ENCODE data around the gene DHX36. TPM values are rescaled to one million over a fixed set of nuclear protein-coding genes. Genes with fewer than 3 reads are reported as not detected.

Gene DHX36
- polyA plus RNA-seq, 3 donors = 4.7 to 31.5 (median 5.7) TPM

DNA sequence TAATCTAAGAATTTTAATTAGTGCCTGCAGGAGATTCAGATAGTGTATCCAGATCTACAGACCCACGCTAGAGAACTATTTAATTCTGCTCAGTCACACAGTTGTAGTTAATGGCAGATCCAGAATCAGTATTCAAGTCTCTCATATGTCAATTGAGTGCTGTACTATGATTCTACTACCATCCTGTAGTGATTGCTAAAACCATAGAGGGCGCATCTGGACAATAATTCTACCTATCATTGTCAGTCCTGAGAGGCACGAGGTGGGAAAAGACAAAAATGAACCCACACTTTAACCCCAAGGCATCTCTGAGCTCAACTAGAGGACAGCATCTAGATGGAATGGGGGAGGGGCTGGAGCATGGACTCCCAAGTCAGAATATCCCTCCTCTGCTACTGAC lies 22.7 kb downstream of the DHX36 start:
- Mint-ChIP-seq H3K4me3 (no peak overlapping the region), H3K9me3 (no peaks in the 10 kb centered on the region), H3K4me1 (no peaks in the 10 kb centered on the region), H3K27me3 (ENCODE audit: low read depth in 3 of 3) (no peaks in the 10 kb centered on the region), H3K27ac (no peak overlapping the region), H3K36me3 (peaks cover 78 to 94% of the 10 kb centered on the region in 2 donors)
- Histone ChIP-seq H3K79me2 (ENCODE audit: insufficient read depth, low read length) (no peaks in the 10 kb centered on the region), H3K27me3 (ENCODE audit: control insufficient read depth in 2 of 2, insufficient read depth in 2 of 2, low read length in 2 of 2) (no peaks in the 10 kb centered on the region), H3K4me2 (replicated peaks; ENCODE audit: extremely low read depth, low read length, poor library complexity, severe bottlenecking) (no peak overlapping the region), H2AFZ (ENCODE audit: insufficient read depth, low read depth, low read length, poor library complexity, severe bottlenecking) (no peak overlapping the region), H3K36me3 (replicated peaks in 1 of 2; ENCODE audit: control insufficient read depth in 1 of 2, insufficient read depth in 2 of 2, low read length in 2 of 2) (peaks cover 98 to 99% of the 10 kb centered on the region in 2 donors), H3K9me3 (replicated peaks in 1 of 2; ENCODE audit: control insufficient read depth in 1 of 2, insufficient read depth in 1 of 2, low read length in 2 of 2) (no peaks in the 10 kb centered on the region), H3K4me3 (replicated peaks in 1 of 3; ENCODE audit: low read depth in 2 of 3, low read length in 3 of 3) (no peak overlapping the region), H3K9ac (ENCODE audit: insufficient read depth, low read length, poor library complexity, severe bottlenecking) (no peak overlapping the region), H3K27ac (ENCODE audit: low read depth in 1 of 2, low read length in 2 of 2) (no peak overlapping the region), H3K4me1 (ENCODE audit: control insufficient read depth in 1 of 2, insufficient read depth in 2 of 2, low read length in 2 of 2) (no peaks in the 10 kb centered on the region), H4K20me1 (ENCODE audit: insufficient read depth, low read length) (no peaks in the 10 kb centered on the region)
- intact Hi-C loops (cut with micrococcal nuclease) = no loop called here
- TF ChIP-seq, protein P1, sequence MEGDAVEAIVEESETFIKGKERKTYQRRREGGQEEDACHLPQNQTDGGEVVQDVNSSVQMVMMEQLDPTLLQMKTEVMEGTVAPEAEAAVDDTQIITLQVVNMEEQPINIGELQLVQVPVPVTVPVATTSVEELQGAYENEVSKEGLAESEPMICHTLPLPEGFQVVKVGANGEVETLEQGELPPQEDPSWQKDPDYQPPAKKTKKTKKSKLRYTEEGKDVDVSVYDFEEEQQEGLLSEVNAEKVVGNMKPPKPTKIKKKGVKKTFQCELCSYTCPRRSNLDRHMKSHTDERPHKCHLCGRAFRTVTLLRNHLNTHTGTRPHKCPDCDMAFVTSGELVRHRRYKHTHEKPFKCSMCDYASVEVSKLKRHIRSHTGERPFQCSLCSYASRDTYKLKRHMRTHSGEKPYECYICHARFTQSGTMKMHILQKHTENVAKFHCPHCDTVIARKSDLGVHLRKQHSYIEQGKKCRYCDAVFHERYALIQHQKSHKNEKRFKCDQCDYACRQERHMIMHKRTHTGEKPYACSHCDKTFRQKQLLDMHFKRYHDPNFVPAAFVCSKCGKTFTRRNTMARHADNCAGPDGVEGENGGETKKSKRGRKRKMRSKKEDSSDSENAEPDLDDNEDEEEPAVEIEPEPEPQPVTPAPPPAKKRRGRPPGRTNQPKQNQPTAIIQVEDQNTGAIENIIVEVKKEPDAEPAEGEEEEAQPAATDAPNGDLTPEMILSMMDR (IDR thresholded peaks at IDR 0.05) = no peak
- WGBS (ENCODE audit: insufficient coverage) = no CpG with 5 or more reads among the region's 3 CpGs
- DNase-seq = no peak

DNA sequence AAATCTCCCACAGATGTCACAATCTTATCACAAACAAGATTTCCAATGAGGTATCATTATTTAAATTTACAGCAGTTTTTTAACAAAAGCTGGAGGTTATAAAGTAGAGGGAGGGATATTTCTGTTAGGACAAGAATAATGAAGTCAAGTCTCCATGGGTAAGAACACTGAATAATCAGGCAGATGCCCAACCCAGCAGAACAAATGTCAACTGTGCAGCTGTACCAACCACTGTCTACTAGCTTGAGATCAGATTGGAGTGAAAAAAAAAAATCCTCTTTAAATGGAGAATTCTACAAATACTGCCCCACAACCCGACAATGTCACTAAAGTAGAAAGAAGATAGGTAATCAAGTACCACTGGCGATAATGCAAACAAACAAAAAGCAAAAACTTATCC lies 30.3 kb downstream of the DHX36 start:
- Histone ChIP-seq H3K79me2 (ENCODE audit: insufficient read depth, low read length) (no peaks in the 10 kb centered on the region), H3K4me2 (replicated peaks; ENCODE audit: extremely low read depth, low read length, poor library complexity, severe bottlenecking) (no peak overlapping the region), H3K9me3 (replicated peaks in 1 of 2; ENCODE audit: control insufficient read depth in 1 of 2, insufficient read depth in 1 of 2, low read length in 2 of 2) (no peaks in the 10 kb centered on the region), H4K20me1 (ENCODE audit: insufficient read depth, low read length) (no peaks in the 10 kb centered on the region), H3K4me3 (replicated peaks in 1 of 3; ENCODE audit: low read depth in 2 of 3, low read length in 3 of 3) (no peak overlapping the region), H3K27ac (ENCODE audit: low read depth in 1 of 2, low read length in 2 of 2) (no peak overlapping the region), H3K9ac (ENCODE audit: insufficient read depth, low read length, poor library complexity, severe bottlenecking) (no peak overlapping the region), H3K4me1 (ENCODE audit: control insufficient read depth in 1 of 2, insufficient read depth in 2 of 2, low read length in 2 of 2) (no peaks in the 10 kb centered on the region), H2AFZ (ENCODE audit: insufficient read depth, low read depth, low read length, poor library complexity, severe bottlenecking) (no peak overlapping the region), H3K36me3 (replicated peaks in 1 of 2; ENCODE audit: control insufficient read depth in 1 of 2, insufficient read depth in 2 of 2, low read length in 2 of 2) (peaks cover 86 to 98% of the 10 kb centered on the region in 2 donors), H3K27me3 (ENCODE audit: control insufficient read depth in 2 of 2, insufficient read depth in 2 of 2, low read length in 2 of 2) (no peaks in the 10 kb centered on the region)
- H3K4me3 Mint-ChIP-seq = no peak overlapping the region
- H3K36me3 Mint-ChIP-seq = peaks cover 72 to 86% of the 10 kb centered on the region in 2 donors
- WGBS (ENCODE audit: insufficient coverage) = no CpG with 5 or more reads among the region's 2 CpGs
- intact Hi-C loops (cut with micrococcal nuclease) = no loop called here
- H3K27me3 Mint-ChIP-seq (ENCODE audit: low read depth in 3 of 3) = no peaks in the 10 kb centered on the region
- no peaks in the 10 kb centered on the region for H3K4me1 Mint-ChIP-seq
- H3K27ac Mint-ChIP-seq = no peak overlapping the region
- H3K9me3 Mint-ChIP-seq = no peaks in the 10 kb centered on the region
- no peak for DNase-seq
- TF ChIP-seq, protein P1 (IDR thresholded peaks at IDR 0.05) = no peak

All from CD14-positive monocyte (primary cell).